HT-29 (cell line): ENCODE results near the gene PTPRN2. TPM values are rescaled to one million over a fixed set of nuclear protein-coding genes. Genes with fewer than 3 reads are reported as not detected.

ENCODE experiments used
- DNase-seq: peaks from one replicate; pipeline ENCODE4 v3.0.0-alpha.2; 2015; ENCODE audit warnings: low spot score
- total RNA-seq: library from RNA; depleted of rRNA; stranded (reverse); fragments of >200 nt; shearing (Covaris generic); gene quantifications from 2 replicates; pipeline ENCODE4 v1.2.3, GENCODE V29; 2014

Gene PTPRN2
- total RNA-seq, 1 experiment from 2014 or later = 1.7 TPM

DNA sequence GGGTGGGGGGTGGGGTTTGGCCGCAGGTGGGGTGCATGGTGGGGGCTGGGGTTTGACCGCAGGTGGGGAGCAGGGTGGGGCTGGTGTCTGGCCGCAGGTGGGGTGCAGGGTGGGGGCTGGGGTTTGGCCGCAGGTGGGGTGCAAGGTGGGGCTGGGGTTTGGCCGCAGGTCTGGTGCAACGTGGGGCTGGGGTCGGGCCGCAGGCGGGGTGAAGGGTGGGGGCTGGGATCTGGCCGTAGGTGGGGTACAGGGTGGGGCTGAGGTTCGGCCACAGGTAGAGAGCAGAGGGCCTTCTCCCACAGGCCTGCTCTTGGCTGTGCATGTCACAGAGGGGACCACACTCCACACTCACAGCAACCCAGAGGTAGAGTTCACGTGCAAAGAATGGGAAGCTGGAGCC lies 586.6 kb downstream of the PTPRN2 start:
- DNase-seq = no peak

DNA sequence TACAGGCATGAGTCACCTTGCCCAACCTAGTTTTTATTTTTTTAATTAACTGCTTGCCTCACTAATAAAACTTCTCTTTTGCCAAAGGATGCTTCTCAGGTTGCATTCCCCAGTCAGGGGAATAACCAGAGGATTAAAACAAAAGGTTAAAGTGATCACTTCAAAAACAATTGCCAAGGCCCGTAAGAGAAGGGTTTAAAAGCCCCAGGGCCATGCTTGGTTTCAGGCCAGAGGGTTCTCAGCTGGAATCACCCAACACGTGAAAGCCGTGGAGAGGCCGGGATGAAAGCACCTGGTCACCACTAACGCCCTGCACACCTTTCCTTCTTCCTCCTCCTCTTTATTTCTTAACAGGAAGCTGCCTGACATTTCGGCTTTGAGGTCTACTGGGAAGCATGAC lies 587.5 kb downstream of the PTPRN2 start:
- no peak for DNase-seq

DNA sequence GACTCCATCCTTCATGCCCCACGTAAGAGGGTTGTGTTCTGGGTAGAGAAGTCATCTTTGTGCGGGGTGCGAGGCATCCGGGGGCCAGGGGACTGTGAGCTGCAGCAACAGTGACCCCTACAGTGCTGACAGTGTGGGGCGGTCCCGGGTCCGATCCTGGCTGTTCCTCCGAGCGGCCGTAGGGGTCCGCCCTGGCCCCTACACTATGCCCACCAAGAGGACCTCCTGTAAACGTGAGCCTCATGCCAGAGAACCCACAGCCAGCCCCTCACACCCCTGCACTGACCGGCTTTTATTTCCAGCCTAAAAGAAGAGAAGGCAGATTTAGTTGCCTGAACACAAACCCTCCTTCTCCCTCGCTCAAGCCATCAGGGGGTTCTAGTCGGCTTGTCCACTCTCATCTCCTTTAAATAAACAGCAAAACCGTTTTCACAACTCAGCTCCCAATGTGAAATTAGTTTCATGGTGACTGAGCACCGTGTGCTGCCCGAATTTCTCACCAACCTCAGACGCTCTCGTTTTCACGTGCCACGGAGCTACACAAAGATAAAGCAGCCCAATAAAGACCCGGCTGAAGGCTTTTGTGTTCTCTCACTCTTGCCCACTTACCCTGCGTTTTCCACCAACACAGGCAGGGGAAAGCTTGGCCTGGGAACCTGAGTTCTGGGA lies 588.6 kb downstream of the PTPRN2 start:
- no peak for DNase-seq

DNA sequence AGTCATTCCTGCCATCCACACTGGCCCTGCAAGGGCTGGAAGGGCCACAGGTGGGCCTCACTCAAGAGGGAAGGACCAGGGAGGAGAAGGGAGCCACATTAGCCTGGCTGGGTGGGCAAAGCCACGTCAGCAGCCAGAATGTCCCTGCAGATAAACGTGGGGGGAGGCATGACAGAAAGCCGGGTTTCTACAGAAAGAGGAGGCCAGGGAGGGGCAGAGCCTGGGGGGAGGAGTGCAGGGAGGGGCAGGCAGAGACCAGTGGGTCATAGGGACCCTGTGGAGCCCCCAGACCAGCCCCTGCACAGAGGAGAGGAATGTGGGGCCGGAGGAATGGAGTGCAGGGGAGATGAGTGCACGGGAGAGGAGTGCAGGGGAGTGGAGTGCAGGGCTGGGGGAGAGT lies 590.2 kb downstream of the PTPRN2 start:
- DNase-seq = no peak

DNA sequence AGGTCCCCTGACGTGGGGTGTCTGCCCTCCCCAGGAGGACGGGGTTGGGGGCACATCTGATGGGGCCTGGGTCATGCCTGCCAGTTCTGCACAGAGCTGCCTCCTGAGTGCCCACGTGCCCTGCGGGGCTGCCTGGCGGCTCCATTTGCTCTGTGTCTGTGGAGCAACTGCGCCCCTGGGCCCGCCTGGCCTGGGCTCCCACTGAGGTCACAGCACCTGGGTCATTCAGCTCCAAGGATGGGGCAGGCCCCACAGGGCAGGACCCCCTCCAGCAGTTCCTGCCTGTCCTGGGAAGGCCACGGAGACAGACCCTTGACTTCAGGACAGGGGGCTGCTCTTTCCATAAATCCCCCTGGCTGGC lies 590.6 kb downstream of the PTPRN2 start:
- DNase-seq = no peak

DNA sequence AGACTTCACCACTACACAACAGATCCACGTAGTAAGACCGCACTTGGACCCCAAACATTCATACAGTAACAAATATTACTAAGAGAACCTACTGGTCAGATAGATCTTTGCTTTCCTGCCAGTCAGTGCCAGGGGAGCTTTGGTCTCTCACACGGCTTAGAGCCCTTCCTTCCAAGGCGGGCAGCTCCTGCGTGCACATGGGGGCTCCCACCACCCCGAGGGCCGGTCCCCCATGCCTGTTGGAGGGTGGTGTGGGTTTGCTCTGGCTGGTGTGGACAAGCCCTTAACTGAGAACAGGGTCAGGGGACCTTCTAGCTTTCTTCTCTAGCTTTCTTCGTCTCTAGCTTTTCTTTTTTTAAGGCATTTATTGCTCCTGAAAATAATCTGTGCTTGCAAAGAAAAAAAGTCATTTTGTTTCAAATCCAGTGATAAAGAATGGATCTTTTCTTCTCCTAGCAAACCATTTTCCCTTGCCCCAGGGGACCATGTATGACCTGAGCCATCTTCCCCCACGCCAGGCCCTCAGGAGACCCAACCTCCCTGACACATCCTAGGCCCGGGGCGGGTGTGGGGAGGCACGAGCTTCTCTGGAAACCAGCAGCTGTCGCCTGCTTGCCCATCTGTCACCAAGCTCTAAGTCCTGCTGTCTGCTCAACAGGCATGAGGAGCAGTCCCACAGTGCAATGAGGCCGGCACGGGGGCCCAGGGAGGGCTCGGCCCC lies 591.1 kb downstream of the PTPRN2 start:
- no peak for DNase-seq

DNA sequence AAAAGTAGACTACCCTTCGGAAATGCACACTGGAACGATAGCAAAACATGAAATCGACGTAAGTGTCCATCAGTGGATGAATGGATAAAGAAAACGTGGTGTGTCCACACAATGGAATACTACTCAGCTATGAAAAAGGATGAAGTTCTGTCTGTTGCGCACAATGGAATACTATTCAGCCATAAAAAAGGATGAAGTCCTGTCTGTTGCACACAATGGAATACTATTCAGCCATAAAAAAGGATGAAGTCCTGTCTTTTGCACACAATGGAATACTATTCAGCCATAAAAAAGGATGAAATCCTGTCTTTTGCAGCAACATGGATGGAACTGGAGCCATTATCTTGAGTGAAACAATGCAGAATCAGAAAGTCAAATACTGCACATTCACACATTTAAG lies 591.8 kb downstream of the PTPRN2 start:
- no peak for DNase-seq

DNA sequence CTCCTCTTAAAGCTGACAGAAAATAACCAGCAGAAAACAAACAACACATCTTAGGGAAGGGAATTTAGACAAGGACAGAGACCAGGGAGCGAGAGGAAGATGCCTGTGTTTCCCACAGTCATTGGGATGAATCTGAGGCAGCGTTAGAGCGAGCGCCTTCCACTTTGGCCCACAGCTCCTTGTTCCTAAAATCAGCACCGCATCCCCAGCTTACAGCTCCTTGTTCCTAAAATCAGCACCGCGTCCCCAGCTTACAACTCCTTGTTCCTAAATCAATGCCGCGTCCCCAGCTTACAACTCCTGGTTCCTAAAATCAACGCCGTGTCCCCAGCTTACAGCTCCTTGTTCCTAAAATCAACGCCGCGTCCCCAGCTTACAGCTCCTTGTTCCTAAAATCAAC lies 593.3 kb downstream of the PTPRN2 start:
- DNase-seq = no peak

DNA sequence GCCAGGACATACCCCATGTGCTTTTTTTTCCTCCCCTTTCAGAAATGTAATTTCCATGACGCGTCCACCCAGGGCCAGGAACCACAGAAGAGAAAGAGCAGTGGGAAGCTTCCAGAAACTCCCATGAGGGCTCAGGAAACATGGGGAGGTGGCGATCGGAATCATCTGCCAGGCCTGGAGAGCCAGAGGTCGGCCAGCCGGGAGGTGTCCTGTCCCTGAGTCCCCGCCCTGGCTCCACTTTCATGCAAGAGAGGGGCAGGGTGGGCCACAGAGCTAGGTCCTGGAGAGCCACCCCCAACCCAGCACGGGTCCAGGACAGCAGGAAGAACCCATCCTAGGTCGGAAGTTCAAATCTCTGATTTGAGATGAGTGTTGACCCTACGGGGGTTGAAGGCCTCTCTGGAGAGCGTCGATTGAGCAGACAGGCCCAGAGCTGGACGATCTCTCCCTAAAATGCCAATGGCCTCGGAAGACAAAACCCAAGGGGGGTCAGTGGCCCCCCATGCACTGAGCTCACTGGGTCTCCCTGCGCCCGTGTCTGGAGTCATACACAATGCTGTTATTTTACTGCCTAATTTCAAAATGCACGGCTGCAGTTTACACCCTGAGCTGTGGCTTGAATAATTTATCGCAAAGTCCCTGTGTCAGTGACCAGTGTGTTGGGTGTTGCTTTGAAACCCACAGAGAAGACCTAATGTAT lies 594.1 kb downstream of the PTPRN2 start:
- DNase-seq = no peak

DNA sequence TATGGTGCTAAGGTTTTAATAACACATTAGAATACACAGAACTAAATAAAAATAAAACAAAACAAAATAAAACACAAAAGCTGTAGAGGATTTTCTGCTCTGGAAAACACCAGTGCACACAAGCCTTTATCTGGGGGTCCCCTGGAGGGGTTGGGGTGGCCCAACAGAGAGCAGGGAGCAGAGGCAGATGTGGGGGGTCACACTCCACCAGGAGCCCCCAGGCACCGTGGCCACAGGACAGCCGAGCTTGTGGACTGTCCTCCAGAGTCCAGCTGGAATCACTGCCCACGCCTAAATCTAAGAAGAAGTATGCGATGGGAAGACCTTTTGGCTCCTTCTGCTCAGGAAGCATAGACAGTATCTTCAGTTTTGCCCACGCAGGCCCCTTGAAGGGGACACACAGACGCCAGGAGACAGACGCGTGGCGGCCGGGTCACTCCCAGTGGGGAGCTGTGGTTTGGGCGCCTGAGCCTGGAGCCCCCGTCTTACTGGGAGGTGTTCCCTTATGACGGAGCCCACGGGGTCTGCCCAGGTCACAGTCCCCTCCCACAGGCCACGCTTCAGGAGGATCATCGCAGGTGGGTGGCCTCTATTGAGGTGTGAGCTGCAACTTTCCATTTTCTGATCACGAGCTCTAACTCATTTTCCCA lies 595.0 kb downstream of the PTPRN2 start:
- no peak for DNase-seq

DNA sequence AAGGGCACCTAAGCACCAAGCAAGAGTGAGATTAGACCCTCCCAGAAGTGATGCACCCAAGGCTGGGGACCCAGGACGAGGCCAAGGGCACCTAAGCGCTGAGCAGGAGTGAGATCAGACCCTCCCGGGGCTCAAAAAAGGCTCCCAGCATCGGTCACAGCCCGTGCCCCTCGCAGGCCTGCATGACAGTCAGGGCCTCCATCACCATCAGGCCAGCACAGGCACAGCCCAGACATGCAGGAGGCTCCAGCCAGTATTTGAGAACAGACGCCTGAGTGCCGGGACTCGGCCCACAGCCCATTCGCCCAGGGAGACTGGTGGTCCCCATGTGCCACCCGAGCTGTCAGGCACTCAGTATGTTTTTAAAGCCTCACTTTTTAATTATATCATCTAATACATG lies 595.9 kb downstream of the PTPRN2 start:
- no peak for DNase-seq

DNA sequence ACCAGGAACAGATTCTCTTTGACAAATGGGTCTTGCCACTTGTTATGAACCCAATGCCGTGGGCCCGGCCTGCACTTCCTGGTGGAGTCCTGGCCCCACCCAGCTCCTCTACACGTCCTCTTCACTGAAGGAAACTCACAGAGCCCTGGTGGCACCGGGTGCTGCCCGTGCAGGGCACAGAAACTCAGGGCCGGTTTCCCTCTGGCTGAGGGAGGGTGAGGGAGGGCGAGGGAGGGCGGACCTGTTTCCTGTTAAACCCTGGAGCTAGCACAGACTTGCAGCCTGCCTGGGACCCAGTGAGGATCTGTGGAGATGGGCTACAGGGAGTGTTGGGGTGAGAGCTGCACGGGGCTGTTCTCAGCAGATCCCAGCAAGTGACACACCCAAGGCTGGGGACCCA lies 596.3 kb downstream of the PTPRN2 start:
- DNase-seq = no peak

DNA sequence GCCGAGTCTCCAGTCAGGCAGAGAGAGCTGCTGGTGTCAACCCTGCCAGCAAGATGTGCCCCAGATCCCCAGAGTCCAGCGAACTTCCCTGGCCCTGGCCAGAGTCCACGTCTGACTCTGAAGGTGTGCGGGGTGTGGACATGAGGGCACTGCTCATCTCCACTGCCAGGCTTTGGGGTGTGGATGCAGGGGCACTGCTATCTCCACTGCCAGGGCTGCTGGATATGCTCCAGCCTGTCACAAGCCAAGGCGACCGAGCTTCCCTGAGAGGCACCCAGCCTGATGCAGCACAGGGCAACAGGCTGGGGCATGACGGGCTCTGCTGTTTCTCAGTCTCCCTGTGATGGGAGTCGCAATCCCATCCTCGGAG lies 596.8 kb downstream of the PTPRN2 start:
- DNase-seq = no peak

DNA sequence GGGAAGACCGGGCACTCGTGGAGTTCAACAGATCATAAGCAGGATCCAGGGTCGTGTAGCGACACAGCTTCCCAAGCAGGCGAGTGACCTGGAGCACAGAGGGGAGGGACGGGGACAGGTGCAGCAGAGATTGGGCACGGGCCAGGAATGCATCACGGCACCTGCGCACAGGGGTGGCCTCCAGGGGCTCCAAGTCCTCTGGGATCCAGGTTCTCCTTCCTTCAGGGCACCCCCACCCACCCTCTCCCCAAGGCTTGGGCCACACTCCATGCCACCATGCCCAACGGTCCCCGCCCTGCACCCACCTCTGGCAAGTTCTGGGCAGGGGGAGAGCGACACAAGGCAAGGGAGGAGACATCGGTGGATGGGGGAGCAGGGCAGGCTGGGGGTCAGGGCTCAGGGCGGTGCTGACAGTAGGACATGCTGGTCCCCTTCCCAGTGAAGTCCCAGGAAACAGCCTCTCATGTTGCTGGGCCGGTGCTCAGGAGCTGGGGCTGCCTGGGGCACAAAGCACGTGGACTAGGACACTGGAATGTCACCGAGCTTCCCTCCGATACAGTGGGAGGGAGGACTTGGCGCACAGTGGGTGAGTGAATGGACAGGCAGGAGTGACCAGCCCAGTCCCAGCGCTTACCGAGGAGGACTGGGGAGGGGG lies 597.3 kb downstream of the PTPRN2 start:
- DNase-seq = no peak

DNA sequence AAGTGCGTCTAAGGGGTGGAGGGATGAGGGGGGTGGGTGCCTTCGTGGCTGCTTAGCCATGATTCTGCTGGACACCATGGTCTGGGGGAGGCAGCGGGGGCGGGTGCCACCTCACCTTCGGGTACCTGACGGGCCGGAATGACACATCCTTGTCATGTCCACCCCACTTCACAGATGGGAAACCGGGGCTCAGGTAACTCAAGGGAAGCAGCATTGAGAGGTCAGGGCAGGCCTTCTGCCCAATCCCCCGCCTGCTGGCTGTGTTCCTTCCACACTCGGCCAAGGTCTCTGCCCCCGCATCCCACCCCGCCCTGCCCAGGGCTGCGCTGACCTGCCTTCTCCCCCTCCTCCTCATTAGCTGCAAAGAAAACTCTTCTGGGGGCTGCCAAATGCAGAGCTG lies 598.0 kb downstream of the PTPRN2 start:
- DNase-seq = no peak

DNA sequence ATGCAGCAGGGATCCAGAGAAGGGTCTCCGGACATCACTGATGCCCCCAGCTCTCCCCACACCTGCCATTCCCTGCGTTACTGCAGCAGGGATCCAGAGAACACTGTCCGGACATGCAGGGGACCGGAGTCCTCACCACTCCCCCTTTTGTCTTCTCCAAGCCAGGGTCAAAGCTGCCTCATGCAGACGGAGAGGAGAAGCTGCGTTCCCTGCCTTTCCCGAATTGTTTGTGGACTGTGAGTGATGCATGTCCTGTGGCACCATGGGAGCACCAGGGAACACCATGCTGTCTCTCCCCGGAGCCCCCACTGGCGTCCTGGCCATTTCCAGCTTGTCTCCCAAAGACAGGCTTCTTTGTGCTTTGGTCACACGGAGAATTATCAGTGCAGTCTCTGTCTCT lies 599.7 kb downstream of the PTPRN2 start:
- no peak for DNase-seq

DNA sequence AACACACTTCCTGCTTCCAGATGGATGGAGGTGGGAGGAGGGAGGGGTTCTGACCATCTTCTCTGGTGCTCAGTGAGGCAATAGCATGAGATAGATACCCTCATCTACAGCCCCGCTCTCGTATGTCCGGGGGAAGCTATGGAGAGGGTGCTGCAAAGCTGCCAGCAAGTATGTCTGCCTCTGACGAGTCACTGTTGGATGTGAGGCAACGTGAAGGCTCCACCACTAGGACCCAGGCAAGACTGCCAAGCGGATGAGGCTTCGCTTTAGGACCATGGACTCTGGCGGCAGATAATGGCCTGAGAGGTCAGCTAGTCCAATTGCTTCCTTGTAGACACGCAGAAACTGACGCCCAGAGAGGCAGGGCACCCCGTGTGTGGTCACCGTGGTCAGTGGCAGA lies 601.6 kb downstream of the PTPRN2 start:
- no peak for DNase-seq

DNA sequence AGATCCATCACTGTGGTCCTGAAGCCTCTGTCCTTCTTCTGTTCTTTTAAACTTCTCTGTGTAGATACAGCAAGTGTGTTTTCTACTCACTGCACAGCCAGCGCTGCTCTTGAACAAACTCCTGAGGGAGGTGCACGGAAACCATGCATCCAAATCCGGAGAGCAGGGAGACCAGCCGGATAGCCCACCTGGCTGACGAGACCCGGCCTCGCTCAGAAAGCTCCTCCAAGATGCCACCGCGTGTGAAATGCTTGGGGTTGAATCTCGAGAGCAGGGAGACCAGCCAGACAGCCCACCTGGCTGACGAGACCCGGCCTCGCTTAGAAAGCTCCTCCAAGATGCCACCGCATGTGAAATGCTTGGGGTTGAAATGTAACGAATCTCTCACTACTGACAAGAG lies 602.0 kb downstream of the PTPRN2 start:
- no peak for DNase-seq

DNA sequence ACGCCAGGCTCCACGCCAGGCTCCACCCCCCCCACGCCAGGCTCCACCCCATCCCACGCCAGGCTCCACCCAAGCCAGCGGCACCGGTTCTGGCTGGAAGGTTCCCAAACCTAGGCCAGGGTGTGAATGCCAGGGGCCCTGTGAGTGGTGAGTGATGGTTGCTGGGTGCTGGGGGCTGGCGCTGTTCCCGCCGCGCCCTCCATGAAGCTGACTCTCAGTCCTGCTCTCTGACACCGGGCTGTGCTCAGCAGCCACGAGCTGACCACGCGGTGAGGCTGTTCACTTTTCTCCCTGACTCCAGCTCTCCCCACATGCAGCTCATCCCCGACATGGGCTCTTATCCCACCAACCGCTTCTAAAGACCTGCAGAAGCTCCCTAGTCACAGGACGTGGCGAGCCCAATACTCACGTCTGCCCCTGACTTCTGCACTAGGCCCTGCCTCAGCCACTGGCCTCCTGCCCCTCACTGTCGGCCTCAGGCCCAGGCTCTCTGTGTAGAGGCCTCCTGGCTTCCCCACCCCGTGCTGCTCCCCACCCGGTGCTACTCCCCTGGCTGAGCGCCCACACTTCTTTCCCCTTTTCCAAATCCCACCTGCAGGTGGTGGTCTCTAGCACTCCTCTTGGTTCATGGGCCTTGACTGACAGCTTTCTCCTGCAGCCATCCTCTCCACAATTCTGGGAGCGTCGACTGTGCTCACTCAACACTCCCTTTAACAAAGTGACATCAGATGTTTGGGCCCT lies 603.0 kb downstream of the PTPRN2 start:
- no peak for DNase-seq

DNA sequence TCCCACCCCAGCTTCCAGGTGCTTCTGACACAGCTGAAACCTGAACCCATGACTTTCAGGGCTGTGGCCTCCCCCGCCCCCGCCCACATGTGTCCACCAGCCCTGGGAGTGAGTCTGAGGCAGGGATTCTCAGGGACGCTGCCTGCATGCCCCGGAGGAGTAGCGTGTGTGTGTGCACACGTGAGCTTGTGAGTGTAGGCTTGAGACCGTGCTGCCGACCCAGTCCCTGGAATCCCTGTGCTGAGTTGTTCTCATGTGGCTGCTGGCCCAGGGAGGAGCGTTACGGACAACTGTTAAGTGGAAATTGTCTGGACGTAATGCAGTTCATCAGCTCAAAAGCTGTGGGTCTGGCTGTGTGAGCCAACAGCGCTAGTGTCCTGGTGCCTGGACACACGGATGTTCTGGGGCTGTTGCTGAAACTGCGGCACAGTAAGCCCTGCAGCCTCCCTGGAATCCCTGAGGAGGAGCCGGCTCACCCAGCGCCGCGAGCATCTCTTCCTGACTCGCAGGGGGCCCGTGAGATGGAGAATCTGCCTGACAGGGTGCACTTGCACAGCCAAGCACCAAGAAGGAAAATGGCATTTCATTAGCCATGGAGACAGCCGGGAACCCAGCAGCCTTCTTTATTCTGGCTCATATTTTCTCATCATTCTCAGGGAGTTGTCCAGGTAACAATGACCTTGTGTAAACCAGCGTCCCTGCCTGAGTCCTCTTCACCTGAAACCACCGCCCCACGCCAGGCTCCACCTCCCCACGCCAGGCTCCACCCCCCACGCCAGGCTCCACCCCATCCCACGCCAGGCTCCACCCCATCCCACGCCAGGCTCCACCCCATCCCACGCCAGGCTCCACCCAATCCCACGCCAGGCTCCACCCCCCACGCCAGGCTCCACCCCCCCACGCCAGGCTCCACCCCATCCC lies 603.9 kb downstream of the PTPRN2 start:
- no peak for DNase-seq
